GM21381 (cell line): ENCODE data around the gene TP53.

ENCODE experiments used
- ATAC-seq: cut with Tn5 transposase; IDR thresholded peaks from one replicate; pipeline ENCODE4 v1.9.1; 2021; ENCODE audit warnings: mild to moderate bottlenecking, moderate library complexity; ENCODE audit not compliant: unreplicated experiment

Gene TP53

GRCh38 chr17:7707446-7707845 lies 20.2 kb upstream of the TP53 start:
- no peak for ATAC-seq

DNA sequence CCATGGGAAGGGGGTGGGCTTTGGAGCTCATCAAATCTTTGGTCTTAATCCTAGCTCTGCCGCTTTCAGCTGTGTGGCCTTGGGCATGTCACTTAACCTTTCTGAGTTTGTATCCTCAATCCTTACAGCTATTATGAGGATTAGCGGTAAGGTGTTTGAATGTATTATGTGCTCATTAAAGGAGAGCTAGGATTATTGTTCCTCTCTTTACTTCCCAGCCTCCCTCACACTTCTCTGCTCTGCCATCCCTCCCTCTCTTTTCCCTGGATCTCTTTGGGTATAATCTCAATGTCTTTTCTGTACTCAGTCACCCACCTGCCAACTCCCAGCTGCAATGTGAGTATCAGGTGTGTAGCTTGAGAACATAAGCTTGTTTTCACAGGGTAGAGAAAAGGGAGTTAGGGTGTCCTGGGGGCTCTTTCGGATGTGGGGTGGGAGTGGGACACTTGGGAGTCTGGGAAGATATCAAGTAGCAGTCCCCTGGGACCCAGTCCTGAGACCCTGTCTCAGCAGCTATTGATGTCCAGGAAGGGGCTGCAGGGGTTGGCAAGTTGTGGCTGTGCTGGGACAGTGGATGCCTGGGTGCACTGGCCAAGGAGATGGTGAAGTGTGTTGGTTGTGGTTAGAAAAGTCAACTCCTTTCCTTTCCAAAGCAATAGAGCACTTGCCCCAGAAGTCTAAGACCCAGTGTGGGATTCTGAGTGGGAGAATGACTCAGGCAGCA lies 19.5 kb upstream of the TP53 start:
- ATAC-seq, result no peak

GRCh38 chr17:7705269-7706255 lies 18.3 kb upstream of the TP53 start:
- ATAC-seq, result no peak

GRCh38 chr17:7704601-7705268 lies 17.4 kb upstream of the TP53 start, which contains the start of gene EFNB3:
Gene EFNB3, plus strand, starts transcription at chr17:7705202. Its CDS starts 397 bp downstream, at chr17:7705599.
- ATAC-seq, result no peak

DNA sequence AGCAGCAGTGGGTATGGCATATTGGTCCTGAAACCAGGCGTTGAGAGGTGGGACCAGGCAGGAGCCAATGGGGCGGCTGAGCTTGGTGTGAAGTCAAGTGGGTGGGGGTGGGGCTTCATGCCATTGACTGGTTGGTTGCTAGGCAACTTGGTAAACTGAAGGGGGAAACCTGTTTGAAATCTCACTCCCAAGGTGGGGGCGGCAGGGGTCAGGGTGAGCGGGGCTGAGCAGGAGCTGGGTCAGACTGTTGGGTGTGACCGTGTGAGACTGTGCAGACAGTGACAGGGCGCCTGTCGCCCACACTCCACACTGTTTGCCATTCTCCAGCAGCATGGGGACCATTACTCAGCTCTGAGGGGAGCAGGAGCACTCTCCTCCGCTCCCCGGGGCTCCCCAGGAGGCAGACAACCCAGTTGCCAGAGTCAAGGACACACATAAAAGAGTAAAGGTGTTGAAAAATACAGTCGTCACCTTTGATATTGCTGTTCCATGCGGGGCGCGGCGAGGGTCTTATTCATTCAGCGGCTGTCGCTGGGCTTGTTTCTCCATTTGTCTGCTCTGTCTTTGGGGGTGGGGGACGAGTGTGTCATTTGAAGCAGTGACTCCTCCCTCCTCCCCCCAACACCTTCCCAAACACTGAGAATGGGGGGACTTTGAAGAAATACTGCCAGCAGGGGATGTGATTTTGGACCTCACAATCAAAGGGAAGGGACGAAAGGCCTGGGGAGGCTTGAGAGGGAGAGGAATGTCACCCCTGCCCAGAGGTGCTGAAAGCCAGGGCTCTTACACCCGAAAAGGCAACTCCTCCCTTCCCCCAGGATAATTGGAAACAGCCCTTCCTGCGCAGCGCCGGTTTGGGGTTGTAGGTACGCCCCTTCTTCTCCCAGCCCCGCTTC lies 16.5 kb upstream of the TP53 start:
- ATAC-seq, result no peak

DNA sequence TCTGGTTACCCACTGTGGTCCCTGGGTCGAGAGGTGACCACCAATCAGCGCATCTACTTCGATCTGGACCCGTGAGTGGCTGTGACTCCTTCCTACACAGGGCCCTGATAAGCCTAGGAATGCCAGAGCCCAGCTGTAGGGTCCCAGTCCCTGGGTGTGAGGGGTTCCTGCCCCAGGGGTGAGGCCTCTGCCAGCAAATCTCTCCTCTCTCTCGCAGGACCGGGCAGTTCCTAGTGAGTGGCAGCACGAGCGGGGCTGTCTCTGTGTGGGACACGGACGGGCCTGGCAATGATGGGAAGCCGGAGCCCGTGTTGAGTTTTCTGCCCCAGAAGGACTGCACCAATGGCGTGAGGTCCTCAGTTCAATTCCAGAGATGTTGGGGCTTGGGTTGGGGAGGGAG lies 15.5 kb upstream of the TP53 start:
- no peak for ATAC-seq

DNA sequence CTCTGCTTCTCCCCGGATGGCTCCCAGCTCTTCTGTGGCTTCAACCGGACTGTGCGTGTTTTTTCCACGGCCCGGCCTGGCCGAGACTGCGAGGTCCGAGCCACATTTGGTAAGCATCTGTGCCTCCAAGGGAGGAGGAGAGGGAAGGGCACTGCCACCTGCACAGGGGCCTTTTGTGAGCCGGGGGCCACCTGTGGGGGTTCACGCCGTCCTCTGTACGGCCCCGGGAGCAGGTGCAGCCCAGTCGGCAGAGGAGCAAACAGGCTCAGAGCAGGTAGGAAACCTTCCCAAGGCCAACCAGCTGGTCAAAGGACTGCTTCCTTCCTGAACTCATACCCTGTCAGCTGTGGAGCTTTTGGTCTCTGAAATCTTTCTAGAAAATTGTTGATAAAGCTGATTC lies 14.4 kb upstream of the TP53 start:
- ATAC-seq, result no peak

DNA sequence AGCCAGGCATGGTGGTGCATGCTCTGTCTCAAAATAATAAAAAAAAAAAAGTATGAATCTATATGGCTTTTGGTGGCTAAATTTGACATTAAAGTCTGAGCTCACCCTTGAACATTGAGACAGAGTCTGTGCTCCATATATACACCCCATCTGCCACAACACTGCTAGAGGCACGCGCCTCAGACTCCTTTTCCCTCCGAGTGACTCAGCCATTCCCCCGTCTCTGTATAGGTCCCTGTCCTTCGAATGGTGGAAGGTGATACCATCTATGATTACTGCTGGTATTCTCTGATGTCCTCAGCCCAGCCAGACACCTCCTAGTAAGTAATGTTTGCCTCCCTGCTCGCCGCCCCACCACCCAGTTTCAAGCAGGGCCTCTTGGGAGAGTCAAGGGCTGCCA lies 13.2 kb upstream of the TP53 start:
- ATAC-seq, result no peak

- ATAC-seq, result no peak
Observed at GRCh38 chr17:7697828-7698588, 10.7 kb upstream of the TP53 start.

GRCh38 chr17:7695586-7695985 lies 8.3 kb upstream of the TP53 start:
- no peak for ATAC-seq

- no peak for ATAC-seq
Observed at GRCh38 chr17:7688808-7689316, 1.6 kb upstream of the TP53 start.

GRCh38 chr17:7687908-7688807 lies 868 bp upstream of the TP53 start, which contains the start of gene WRAP53:
Gene WRAP53, plus strand, starts transcription at chr17:7688477. Its CDS starts 172 bp downstream, at chr17:7688649.
- peak; percentile 67 for ATAC-seq

GRCh38 chr17:7686222-7687071 lies 843 bp downstream of the TP53 start:
- ATAC-seq, result peak; percentile 36

- peak; percentile 65 for ATAC-seq
Observed at GRCh38 chr17:7685533-7686221, 1.6 kb downstream of the TP53 start.

DNA sequence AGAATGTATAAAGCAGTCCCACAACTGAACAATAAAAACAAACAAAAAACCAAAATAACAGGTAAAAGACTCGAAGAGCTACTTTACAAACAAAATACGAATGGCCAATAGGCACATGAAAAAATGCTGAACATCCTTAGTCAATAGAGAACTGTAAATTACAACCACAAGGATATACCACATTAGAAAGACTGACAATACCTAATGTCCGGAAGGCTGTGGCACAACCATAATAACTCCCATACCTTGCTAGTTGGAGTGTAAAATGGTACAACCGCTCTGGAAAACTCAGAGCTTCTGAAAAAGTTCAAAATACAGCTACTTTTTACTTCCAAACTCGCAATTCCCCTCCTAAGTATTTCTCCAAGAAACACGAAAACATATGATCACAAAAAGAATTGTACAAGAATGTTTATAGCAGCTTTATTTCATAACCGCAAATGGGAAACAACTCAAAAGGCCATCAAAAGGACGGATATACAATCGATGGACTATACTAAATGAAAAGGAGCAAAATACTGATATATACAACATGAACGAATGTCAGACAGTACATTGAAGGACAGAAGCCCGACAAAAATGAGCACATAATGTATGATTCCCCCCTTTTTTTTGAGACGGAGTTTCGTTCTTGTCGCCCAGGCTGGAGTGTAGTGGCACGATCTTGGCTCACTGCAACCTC lies 2.3 kb downstream of the TP53 start:
- ATAC-seq, result no peak

GRCh38 chr17:7677388-7678067 lies 9.8 kb downstream of the TP53 start:
- ATAC-seq, result no peak
